HepG2 (cell line): ENCODE measurements around the gene CLEC18C. TPM values are rescaled to one million over a fixed set of nuclear protein-coding genes. Genes with fewer than 3 reads are reported as not detected.
A peak's percentile ranks its signal among the peaks of the same experiment; 100 is the strongest.

Experiments used
- ATAD3A ChIP-seq: sonication (generic); formaldehyde crosslinking; IDR thresholded peaks from 2 replicates; pipeline ENCODE4 v1.4.0; 2020; ENCODE audit warnings: missing genetic modification reagents
- BATF2 ChIP-seq: sonication (generic); formaldehyde crosslinking; IDR thresholded peaks from 2 replicates; pipeline ENCODE4 v1.8.0; 2022; ENCODE audit warnings: mild to moderate bottlenecking, missing genetic modification reagents, moderate library complexity
- ETV6 ChIP-seq: sonication (generic); formaldehyde crosslinking; conservative IDR thresholded peaks from 2 replicates; pipeline ENCODE4 v1.4.0; 2020; ENCODE audit warnings: missing genetic modification reagents
- HOXA7 ChIP-seq: sonication (generic); formaldehyde crosslinking; IDR thresholded peaks from 2 replicates; pipeline ENCODE4 v1.8.1; 2022; ENCODE audit warnings: mild to moderate bottlenecking, missing genetic modification reagents, moderate library complexity
- MEF2D ChIP-seq: sonication (generic); formaldehyde crosslinking; IDR thresholded peaks from 2 replicates; pipeline ENCODE4 v1.5.1; 2020; ENCODE audit warnings: mild to moderate bottlenecking, missing genetic modification reagents
- NONO ChIP-seq, 2 experiments: fragments of 450-650 bp in 1 of 2; sonication (generic) in 1 of 2; formaldehyde crosslinking in 1 of 2; IDR thresholded peaks in 1 of 2; conservative IDR thresholded peaks in 1 of 2; 2 replicates each; pipeline versions ENCODE4 v1.6.1 to v1.8.0; 2017 to 2022; ENCODE audit warnings: mild to moderate bottlenecking in 1 of 2, missing genetic modification reagents in 1 of 2, moderate library complexity in 1 of 2
- RFXAP ChIP-seq: sonication (generic); formaldehyde crosslinking; IDR thresholded peaks from 2 replicates; pipeline ENCODE4 v1.4.0; 2020; ENCODE audit warnings: missing genetic modification reagents, borderline replicate concordance
- RNF2 ChIP-seq: fragments of 450-650 bp; conservative IDR thresholded peaks from 2 replicates; pipeline ENCODE4 v1.6.1; 2016; ENCODE audit warnings: low read depth
- ZBTB44 ChIP-seq: sonication (generic); formaldehyde crosslinking; IDR thresholded peaks from 2 replicates; pipeline ENCODE4 v1.4.0; 2020; ENCODE audit warnings: missing genetic modification reagents
- ZXDC ChIP-seq: sonication (generic); formaldehyde crosslinking; IDR thresholded peaks from 2 replicates; pipeline ENCODE4 v1.5.0; 2020; ENCODE audit warnings: mild to moderate bottlenecking, missing genetic modification reagents
- polyA plus RNA-seq, 8 experiments: library from polyadenylated mRNA; depleted of rRNA in 3 of 8; stranded (reverse) in 7 of 8; unstranded in 1 of 8; fragments of >200 nt; fragmentation: Illumina TruSeq in 4 of 8; extraction: Trizol in 4 of 8; gene quantifications; 2 replicates each; pipeline versions ENCODE4 v1.2.1 to v1.2.3, GENCODE V29; 2011 to 2016; ENCODE audit warnings: low read depth in 4 of 8, missing spikeins in 1 of 8, mixed read lengths in 1 of 8; ENCODE audit not compliant: insufficient read depth in 1 of 8
- total RNA-seq, 5 experiments: library from RNA; depleted of rRNA; stranded (reverse); fragments of >200 nt; fragmentation: Illumina TruSeq; extraction: Trizol; gene quantifications; 2 replicates each; pipeline ENCODE4 v1.2.3, GENCODE V29; 2016; ENCODE audit warnings: low read depth in 1 of 5
- TF ChIP-seq, protein P1 (sequence below): sonication (generic); formaldehyde crosslinking; IDR thresholded peaks from 2 replicates; pipeline ENCODE4 v1.5.0; 2020; ENCODE audit warnings: mild to moderate bottlenecking, missing genetic modification reagents

Gene CLEC18C
- total and polyA plus RNA-seq, 2 of the 13 experiments (the other 11 are each of a cell fraction or from before 2014, with no cell fraction given): 0.15 to 0.29 TPM

- TF ChIP-seq, protein P1, sequence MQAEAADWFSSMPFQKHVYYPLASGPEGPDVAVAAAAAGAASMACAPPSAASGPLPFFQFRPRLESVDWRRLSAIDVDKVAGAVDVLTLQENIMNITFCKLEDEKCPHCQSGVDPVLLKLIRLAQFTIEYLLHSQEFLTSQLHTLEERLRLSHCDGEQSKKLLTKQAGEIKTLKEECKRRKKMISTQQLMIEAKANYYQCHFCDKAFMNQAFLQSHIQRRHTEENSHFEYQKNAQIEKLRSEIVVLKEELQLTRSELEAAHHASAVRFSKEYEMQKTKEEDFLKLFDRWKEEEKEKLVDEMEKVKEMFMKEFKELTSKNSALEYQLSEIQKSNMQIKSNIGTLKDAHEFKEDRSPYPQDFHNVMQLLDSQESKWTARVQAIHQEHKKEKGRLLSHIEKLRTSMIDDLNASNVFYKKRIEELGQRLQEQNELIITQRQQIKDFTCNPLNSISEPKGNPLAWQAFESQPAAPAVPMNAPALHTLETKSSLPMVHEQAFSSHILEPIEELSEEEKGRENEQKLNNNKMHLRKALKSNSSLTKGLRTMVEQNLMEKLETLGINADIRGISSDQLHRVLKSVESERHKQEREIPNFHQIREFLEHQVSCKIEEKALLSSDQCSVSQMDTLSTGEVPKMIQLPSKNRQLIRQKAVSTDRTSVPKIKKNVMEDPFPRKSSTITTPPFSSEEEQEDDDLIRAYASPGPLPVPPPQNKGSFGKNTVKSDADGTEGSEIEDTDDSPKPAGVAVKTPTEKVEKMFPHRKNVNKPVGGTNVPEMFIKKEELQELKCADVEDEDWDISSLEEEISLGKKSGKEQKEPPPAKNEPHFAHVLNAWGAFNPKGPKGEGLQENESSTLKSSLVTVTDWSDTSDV: no peak
- TF ChIP-seq ATAD3A (CRISPR knock-in tag) (no peak), HOXA7 (CRISPR knock-in tag) (no peak), ZBTB44 (CRISPR knock-in tag) (peak; percentile 16; the same call in 1 of the 2 replicates), BATF2 (CRISPR knock-in tag) (no peak), NONO (IDR thresholded peaks at IDR 0.05) (no peak), NONO (CRISPR knock-in tag; conservative IDR thresholded peaks at IDR 0.05) (peak; percentile 83; the same call in 1 of the 2 replicates), RNF2 (no peak; the same call in 1 of the 2 replicates), ETV6 (CRISPR knock-in tag) (0 out of 2 replicates have a peak, but pooled peaks have one; percentile 63), RFXAP (CRISPR knock-in tag) (no peak), ZXDC (CRISPR knock-in tag) (no peak), MEF2D (CRISPR knock-in tag) (peak; percentile 63)
Observed at GRCh38 chr16:70157477-70158260, 15.9 kb upstream of the CLEC18C start (continued).
